ENCODE measurements around the gene PROSER1. TPM values are rescaled to one million over a fixed set of nuclear protein-coding genes. Genes with fewer than 3 reads are reported as not detected.

The PROSER1 gene
- total and polyA plus RNA-seq, 10 of the 15 experiments (the other 5 are each of a cell fraction or from before 2014, with no cell fraction given) = 14.3 to 66.0 (median 26.9) TPM

DNA sequence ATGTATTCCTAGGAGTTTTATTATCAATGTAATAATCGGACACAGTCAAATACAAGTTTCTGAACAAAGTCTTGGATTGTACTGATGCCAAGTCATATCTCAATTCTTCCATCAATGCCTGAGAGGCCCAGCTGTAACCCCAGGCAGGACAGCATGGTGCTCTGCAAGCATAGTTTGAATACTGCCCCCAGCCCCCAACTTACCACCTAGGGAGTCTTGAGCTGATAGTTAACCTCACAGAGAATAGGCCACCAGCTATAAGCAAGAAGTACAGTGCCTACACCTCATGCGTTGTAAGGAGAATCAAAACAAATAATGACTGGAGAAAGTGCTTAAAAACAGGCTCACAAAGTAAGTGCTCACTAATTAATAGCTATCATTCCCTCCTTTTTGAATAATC lies 2.7 kb downstream of the PROSER1 start:
- Histone ChIP-seq H3K36me3 (ENCODE audit: control insufficient read depth in 2 of 2, insufficient read depth in 2 of 2, low read length in 1 of 2) (peaks cover 0 to 4% of the 10 kb centered on the region in 2 experiments; a peak in 1 of 4 replicates), H3K79me2 (ENCODE audit: control insufficient read depth, insufficient read depth, low read length) (peaks cover 82% of the 10 kb centered on the region), H3K27ac (ENCODE audit: control insufficient read depth, insufficient read depth) (no peak overlapping the region), H3K4me2 (ENCODE audit: control insufficient read depth, insufficient read depth) (peak overlapping the region; percentile 74), H3K27me3 (replicated peaks in 1 of 2; ENCODE audit: control insufficient read depth in 2 of 2, insufficient read depth in 2 of 2, low read length in 1 of 2) (no peaks in the 10 kb centered on the region), H3K4me1 (ENCODE audit: control insufficient read depth, insufficient read depth, low read length) (peaks cover 2% of the 10 kb centered on the region), H3K9ac (ENCODE audit: control insufficient read depth, insufficient read depth, low read length) (peak overlapping the region; percentile 94; the same call in 1 of the 2 replicates), H4K20me1 (ENCODE audit: control insufficient read depth, insufficient read depth) (no peaks in the 10 kb centered on the region), H3K9me3 (replicated peaks; ENCODE audit: control insufficient read depth, insufficient read depth, low read length) (no peaks in the 10 kb centered on the region), H2AFZ (ENCODE audit: control insufficient read depth, low read depth, low read length) (no peak overlapping the region), H3K4me3 (peak overlapping the region; percentile 95)
- BruUV-seq (replicated peaks) = no TSS peak
- TF ChIP-seq PML (IDR thresholded peaks at IDR 0.05; ENCODE audit: low read length) = no peak
- no peak for TF ChIP-seq EGR1 (IDR thresholded peaks at IDR 0.05; ENCODE audit: borderline replicate concordance in 1 of 2, low read depth in 2 of 2, low read length in 2 of 2)
- no peak for TF ChIP-seq ZNF207 (IDR thresholded peaks at IDR 0.05; ENCODE audit: borderline replicate concordance)
- TF ChIP-seq, protein P1, sequence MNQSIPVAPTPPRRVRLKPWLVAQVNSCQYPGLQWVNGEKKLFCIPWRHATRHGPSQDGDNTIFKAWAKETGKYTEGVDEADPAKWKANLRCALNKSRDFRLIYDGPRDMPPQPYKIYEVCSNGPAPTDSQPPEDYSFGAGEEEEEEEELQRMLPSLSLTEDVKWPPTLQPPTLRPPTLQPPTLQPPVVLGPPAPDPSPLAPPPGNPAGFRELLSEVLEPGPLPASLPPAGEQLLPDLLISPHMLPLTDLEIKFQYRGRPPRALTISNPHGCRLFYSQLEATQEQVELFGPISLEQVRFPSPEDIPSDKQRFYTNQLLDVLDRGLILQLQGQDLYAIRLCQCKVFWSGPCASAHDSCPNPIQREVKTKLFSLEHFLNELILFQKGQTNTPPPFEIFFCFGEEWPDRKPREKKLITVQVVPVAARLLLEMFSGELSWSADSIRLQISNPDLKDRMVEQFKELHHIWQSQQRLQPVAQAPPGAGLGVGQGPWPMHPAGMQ (IDR thresholded peaks at IDR 0.05; ENCODE audit: borderline replicate concordance) = no peak
- TF ChIP-seq YBX1 (IDR thresholded peaks at IDR 0.05) = no peak
- no peak for TF ChIP-seq SMARCA5 (IDR thresholded peaks at IDR 0.05)
- TF ChIP-seq SUPT20H (IDR thresholded peaks at IDR 0.05; ENCODE audit: borderline replicate concordance, control insufficient read depth, low read depth, low read length) = no peak
- TF ChIP-seq NR2C1 (IDR thresholded peaks at IDR 0.05) = no peak
- TF ChIP-seq, protein P2, sequence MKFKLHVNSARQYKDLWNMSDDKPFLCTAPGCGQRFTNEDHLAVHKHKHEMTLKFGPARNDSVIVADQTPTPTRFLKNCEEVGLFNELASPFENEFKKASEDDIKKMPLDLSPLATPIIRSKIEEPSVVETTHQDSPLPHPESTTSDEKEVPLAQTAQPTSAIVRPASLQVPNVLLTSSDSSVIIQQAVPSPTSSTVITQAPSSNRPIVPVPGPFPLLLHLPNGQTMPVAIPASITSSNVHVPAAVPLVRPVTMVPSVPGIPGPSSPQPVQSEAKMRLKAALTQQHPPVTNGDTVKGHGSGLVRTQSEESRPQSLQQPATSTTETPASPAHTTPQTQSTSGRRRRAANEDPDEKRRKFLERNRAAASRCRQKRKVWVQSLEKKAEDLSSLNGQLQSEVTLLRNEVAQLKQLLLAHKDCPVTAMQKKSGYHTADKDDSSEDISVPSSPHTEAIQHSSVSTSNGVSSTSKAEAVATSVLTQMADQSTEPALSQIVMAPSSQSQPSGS (IDR thresholded peaks at IDR 0.05; ENCODE audit: low read length) = no peak
- TF ChIP-seq CEBPB (IDR thresholded peaks at IDR 0.05; ENCODE audit: borderline replicate concordance in 1 of 2, low read depth in 2 of 2, low read length in 2 of 2) = no peak
- no peak for TF ChIP-seq SMAD5 (IDR thresholded peaks at IDR 0.05; ENCODE audit: low read depth)
- no peak for TF ChIP-seq TAF1 (IDR thresholded peaks at IDR 0.05; ENCODE audit: borderline replicate concordance, low read depth, low read length)
- TF ChIP-seq CBFB (IDR thresholded peaks at IDR 0.05; ENCODE audit: low read depth) = no peak
- TF ChIP-seq ZNF622 (IDR thresholded peaks at IDR 0.05) = no peak
- ATAC-seq (peak; percentile 7), DNase-seq (ENCODE audit: low read depth, low spot score) (no peak), FAIRE-seq (no peak)
- CTCF ChIA-PET = interaction anchor here (1.0 to 1.4 kb wide), 3 partner anchors 18 to 24 kb away, joined by 3 to 5 read pairs (median 3); no protein-coding TSS in a partner anchor
- in situ Hi-C loops (cut with MboI) (no loop called here), intact Hi-C loops (cut with micrococcal nuclease; ENCODE audit: unreplicated experiment) (loop anchor here (10.0 kb wide), 1 partner anchor 690 kb away; the partner anchor contains the start of gene UFM1)
- RAD21 ChIA-PET (ENCODE audit: unreplicated experiment) = no interaction called here
- SMC1A ChIA-PET (ENCODE audit: uncharacterized antibody, unreplicated experiment) = interaction anchor here (0.8 to 1.6 kb wide), 4 partner anchors 15 to 576 kb away, joined by 3 to 8 read pairs (median 3); no protein-coding TSS in a partner anchor
- POLR2A ChIA-PET = no interaction called here
- WGBS (ENCODE audit: insufficient coverage, insufficient replicate concordance, low lambda C conversion rate, missing lambda C conversion rate) = 41% methylated on average over 2 of the region's 2 CpGs

Measured in GM12878 (cell line).